Tibial nerve (tissue), 4 donors: Measurements from ENCODE around the gene DNASE1L2.

Experiments
- CTCF ChIP-seq, 5 experiments: fragments of 200-600 bp in 3 of 5; fragments of 450-650 bp in 2 of 5; sonication (generic) in 3 of 5; IDR thresholded peaks; one replicate each; pipeline ENCODE4 v1.5.1; 2016 to 2019; ENCODE audit warnings: antibody characterized with exemption in 5 of 5, mild to moderate bottlenecking in 3 of 5, moderate library complexity in 2 of 5
- EP300 ChIP-seq, 2 donors: sonication (generic); formaldehyde crosslinking; IDR thresholded peaks; one replicate each; pipeline ENCODE4 v1.6.1; 2017; ENCODE audit warnings: antibody characterized with exemption in 2 of 2, mild to moderate bottlenecking in 1 of 2
- POLR2A ChIP-seq, 2 donors: fragments of 450-650 bp; IDR thresholded peaks; one replicate each; pipeline ENCODE4 v1.6.1; 2017; ENCODE audit warnings: antibody characterized with exemption in 2 of 2, mild to moderate bottlenecking in 2 of 2, moderate library complexity in 2 of 2

GRCh38 chr16:2275476-2276367 is 39.5 kb downstream of the DNASE1L2 start:
- no peak for TF ChIP-seq CTCF (IDR thresholded peaks at IDR 0.05)
- TF ChIP-seq POLR2A (IDR thresholded peaks at IDR 0.05): no peak
- no peak for TF ChIP-seq EP300 (IDR thresholded peaks at IDR 0.05)
